Measurements from ENCODE around the gene SLC30A1. TPM values are rescaled to one million over a fixed set of nuclear protein-coding genes. Genes with fewer than 3 reads are reported as not detected.

SLC30A1 gene
- total and polyA plus RNA-seq, 12 donors = 4.6 to 82.6 (median 37.5) TPM

DNA sequence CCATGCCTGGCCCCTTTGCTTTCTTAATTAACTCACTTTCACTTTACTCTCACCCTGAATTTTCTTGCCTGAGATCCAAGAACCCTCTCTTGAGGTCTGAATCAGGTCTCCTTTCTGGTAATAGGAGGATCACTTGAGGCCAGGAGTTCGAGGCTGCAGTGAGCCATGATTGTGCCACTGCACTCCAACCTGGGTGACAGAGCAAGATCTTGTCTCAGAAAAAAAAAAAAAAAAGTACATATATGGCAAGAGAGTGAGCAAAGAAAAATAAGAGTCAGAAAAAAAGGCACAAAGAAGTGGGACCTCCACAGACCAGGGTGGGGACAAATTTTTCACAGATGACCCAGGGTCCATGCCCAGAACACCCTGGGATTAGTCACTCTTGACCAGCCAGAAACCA lies 52.9 kb downstream of the SLC30A1 start:
- no peaks in the 10 kb centered on the region for H3K27me3 ChIP-seq
- intact Hi-C loops (cut with DNase I) = no loop called here
- 73 to 94% (median 88%) methylated on average over 1 of the region's 1 CpG for WGBS, 4 donors

DNA sequence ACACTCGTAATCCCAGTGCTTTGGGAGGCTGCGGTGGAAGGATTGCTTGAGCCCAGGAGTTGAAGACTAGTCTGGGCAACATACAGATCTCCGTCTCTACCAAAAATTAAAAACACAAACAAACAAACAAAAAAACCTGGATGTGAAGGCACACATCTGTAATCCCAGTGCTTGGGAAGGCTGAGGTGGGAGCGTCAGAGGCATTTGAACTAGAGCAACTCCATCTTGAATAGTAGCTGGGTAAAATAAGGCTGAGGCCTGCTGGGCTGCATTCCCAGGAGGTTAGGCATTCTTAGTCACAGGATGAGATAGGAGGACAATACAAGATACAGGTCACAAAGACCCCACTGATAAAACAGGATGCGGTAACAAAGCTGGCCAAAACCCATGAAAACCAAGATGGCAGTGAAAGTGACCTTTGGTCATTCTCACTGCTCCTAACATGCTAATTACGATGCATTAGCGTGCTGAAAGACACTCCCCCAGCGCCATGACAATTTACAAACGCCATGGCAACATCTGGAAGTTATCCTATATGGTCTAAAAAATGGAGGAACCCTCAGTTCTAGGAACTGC lies 53.8 kb downstream of the SLC30A1 start:
- no peak overlapping the region for H3K4me3 ChIP-seq
- WGBS, 4 donors = 88 to 97% (median 93%) methylated on average over 9 of the region's 9 CpGs
- no peaks in the 10 kb centered on the region for H3K9me3 ChIP-seq (replicated peaks in 1 of 3)
- no peaks in the 10 kb centered on the region for H3K4me1 ChIP-seq (replicated peaks in 1 of 2)
- no peak overlapping the region for H3K27ac ChIP-seq
- intact Hi-C loops (cut with DNase I) = no loop called here
- TF ChIP-seq POLR2A (IDR thresholded peaks at IDR 0.05) = no peak
- TF ChIP-seq, protein P1, sequence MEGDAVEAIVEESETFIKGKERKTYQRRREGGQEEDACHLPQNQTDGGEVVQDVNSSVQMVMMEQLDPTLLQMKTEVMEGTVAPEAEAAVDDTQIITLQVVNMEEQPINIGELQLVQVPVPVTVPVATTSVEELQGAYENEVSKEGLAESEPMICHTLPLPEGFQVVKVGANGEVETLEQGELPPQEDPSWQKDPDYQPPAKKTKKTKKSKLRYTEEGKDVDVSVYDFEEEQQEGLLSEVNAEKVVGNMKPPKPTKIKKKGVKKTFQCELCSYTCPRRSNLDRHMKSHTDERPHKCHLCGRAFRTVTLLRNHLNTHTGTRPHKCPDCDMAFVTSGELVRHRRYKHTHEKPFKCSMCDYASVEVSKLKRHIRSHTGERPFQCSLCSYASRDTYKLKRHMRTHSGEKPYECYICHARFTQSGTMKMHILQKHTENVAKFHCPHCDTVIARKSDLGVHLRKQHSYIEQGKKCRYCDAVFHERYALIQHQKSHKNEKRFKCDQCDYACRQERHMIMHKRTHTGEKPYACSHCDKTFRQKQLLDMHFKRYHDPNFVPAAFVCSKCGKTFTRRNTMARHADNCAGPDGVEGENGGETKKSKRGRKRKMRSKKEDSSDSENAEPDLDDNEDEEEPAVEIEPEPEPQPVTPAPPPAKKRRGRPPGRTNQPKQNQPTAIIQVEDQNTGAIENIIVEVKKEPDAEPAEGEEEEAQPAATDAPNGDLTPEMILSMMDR (IDR thresholded peaks at IDR 0.05) = no peak
- DNase-seq = no peak
- no peaks in the 10 kb centered on the region for H3K36me3 ChIP-seq (replicated peaks in 1 of 2)
- H3K27me3 ChIP-seq = no peaks in the 10 kb centered on the region

More for the DNA sequence above, 52.9 kb downstream of the SLC30A1 start:
- TF ChIP-seq, protein P1 (IDR thresholded peaks at IDR 0.05) = no peak
- TF ChIP-seq POLR2A (IDR thresholded peaks at IDR 0.05) = no peak
- Histone ChIP-seq H3K27ac (no peak overlapping the region), H3K9me3 (replicated peaks in 1 of 3) (no peaks in the 10 kb centered on the region), H3K4me3 (no peak overlapping the region), H3K36me3 (replicated peaks in 1 of 2) (no peaks in the 10 kb centered on the region), H3K4me1 (replicated peaks in 1 of 2) (no peaks in the 10 kb centered on the region)
- no peak for DNase-seq

DNA sequence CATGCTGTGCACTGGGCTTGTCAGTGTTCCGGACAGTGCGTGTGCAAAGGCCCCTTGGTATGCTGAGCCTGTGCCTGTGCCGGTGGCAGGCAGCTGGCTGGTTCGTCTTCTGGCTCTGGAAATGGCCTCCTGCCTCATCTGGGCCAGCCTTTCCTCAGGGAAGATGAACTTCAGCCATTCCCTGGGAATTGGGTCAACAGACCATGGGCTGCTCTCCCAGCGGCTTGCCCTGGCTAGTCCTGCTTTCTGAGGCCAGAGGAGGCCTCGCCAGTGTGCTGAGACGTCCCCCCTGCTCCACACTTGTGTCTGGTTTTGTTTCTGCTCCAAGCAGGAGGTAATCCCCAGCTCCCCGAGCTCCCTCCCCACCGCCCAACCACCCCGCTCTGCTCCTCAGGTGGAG lies 54.4 kb downstream of the SLC30A1 start:
- H3K27ac ChIP-seq = no peak overlapping the region
- H3K4me3 ChIP-seq = no peak overlapping the region
- H3K27me3 ChIP-seq = no peaks in the 10 kb centered on the region
- H3K9me3 ChIP-seq (replicated peaks in 1 of 3) = no peaks in the 10 kb centered on the region
- no peak for DNase-seq
- no peak for TF ChIP-seq POLR2A (IDR thresholded peaks at IDR 0.05)
- TF ChIP-seq, protein P1 (IDR thresholded peaks at IDR 0.05) = no peak
- WGBS, 4 donors = 84 to 91% (median 89%) methylated on average over 5 to 10 of the region's 10 CpGs
- no peaks in the 10 kb centered on the region for H3K4me1 ChIP-seq (replicated peaks in 1 of 2)
- intact Hi-C loops (cut with DNase I) = no loop called here
- no peaks in the 10 kb centered on the region for H3K36me3 ChIP-seq (replicated peaks in 1 of 2)

DNA sequence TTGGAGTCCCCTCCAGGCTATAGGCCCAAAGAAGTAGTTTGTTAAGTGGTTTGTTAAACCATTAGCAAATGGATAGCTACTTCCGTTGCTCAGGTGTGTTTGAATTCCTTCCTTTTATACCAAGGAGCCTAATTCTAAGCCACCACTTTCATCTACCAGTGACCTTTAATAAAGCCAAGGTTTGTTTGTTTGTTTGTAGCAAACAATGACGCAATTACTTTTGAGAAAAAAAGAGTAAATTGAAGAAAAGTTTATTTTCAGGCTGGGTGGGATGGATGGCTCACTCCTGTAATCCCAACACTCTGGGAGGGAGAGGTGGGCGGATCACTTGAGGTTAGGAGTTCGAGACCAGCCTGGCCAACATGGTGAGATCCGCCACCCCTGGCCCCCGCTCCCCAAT lies 56.2 kb downstream of the SLC30A1 start:
- H3K4me3 ChIP-seq = no peak overlapping the region
- H3K9me3 ChIP-seq (replicated peaks in 1 of 3) = no peaks in the 10 kb centered on the region
- no peaks in the 10 kb centered on the region for H3K27me3 ChIP-seq
- no peak for DNase-seq
- TF ChIP-seq, protein P1 (IDR thresholded peaks at IDR 0.05) = no peak
- no peak for TF ChIP-seq POLR2A (IDR thresholded peaks at IDR 0.05)
- no peak overlapping the region for H3K27ac ChIP-seq
- intact Hi-C loops (cut with DNase I) = no loop called here
- 87 to 89% (median 88%) methylated on average over 6 of the region's 6 CpGs for WGBS, 4 donors
- no peaks in the 10 kb centered on the region for H3K4me1 ChIP-seq (replicated peaks in 1 of 2)
- H3K36me3 ChIP-seq (replicated peaks in 1 of 2) = no peaks in the 10 kb centered on the region

Other genes starting within 250 kb of the SLC30A1 start
- 1 to 10 TPM in 1 of 9 donors, under 1 TPM in 3, not detected in 5; 0.06 to 1.1 (median 0.72) TPM for gene RD3, start 87.0 kb downstream of the SLC30A1 start, total RNA-seq
- gene RD3, start 87.0 kb downstream of the SLC30A1 start, polyA plus RNA-seq = 1 to 10 TPM in 2 of 3 donors, under 1 TPM in 1; 0.51 to 2.3 (median 1.5) TPM
- 10 to 100 TPM in 1 of 9 donors, 1 to 10 TPM in 4, under 1 TPM in 4; 0.18 to 19.9 (median 1.0) TPM for gene NEK2, start 96.5 kb upstream of the SLC30A1 start, total RNA-seq
- gene NEK2, start 96.5 kb upstream of the SLC30A1 start, polyA plus RNA-seq = under 1 TPM; 0.08 to 0.97 (median 0.20) TPM

All from adrenal gland (tissue), 12 donors.